Measurements from ENCODE around the gene DLX6. TPM values are rescaled to one million over a fixed set of nuclear protein-coding genes. Genes with fewer than 3 reads are reported as not detected.

DLX6 gene
- total and polyA plus RNA-seq, 7 donors: not detected

DNA sequence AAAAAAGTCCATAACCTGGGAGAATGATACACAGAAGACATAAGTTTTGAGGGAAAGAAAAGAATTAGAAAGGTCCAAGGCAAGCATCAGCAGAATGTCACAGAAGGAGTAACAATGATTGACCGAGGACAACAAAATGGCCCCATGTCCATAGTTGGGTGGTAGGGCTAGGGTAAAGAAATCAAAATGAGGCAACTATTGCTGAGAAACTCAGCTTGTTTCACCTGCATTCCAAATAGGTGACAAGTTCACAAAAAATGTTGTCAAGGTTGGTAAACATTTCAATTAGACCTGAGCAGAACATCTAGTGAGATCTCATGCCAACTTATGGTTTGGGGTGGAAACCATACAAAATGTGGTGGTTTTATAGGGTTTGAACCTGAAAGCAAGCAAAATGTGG, 22.8 kb upstream of the DLX6 start:
- intact Hi-C loops (cut with DNase I): no loop called here
- Histone ChIP-seq H3K27ac (no peak overlapping the region), H3K9me3 (no peaks in the 10 kb centered on the region), H3K36me3 (ENCODE audit: insufficient read depth in 1 of 2, low read depth in 1 of 2) (no peaks in the 10 kb centered on the region), H3K4me3 (no peak overlapping the region), H3K27me3 (ENCODE audit: insufficient read depth in 3 of 3, low read length in 2 of 3) (peaks cover 0 to 53% (median 15%) of the 10 kb centered on the region in 3 donors), H3K4me1 (no peaks in the 10 kb centered on the region)
- DNase-seq (no peak), ATAC-seq (no peak)
- 91 to 100% (median 93%) methylated on average over 1 of the region's 1 CpG for WGBS, 3 donors
- TF ChIP-seq, protein P1, sequence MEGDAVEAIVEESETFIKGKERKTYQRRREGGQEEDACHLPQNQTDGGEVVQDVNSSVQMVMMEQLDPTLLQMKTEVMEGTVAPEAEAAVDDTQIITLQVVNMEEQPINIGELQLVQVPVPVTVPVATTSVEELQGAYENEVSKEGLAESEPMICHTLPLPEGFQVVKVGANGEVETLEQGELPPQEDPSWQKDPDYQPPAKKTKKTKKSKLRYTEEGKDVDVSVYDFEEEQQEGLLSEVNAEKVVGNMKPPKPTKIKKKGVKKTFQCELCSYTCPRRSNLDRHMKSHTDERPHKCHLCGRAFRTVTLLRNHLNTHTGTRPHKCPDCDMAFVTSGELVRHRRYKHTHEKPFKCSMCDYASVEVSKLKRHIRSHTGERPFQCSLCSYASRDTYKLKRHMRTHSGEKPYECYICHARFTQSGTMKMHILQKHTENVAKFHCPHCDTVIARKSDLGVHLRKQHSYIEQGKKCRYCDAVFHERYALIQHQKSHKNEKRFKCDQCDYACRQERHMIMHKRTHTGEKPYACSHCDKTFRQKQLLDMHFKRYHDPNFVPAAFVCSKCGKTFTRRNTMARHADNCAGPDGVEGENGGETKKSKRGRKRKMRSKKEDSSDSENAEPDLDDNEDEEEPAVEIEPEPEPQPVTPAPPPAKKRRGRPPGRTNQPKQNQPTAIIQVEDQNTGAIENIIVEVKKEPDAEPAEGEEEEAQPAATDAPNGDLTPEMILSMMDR (IDR thresholded peaks at IDR 0.05): no peak

DNA sequence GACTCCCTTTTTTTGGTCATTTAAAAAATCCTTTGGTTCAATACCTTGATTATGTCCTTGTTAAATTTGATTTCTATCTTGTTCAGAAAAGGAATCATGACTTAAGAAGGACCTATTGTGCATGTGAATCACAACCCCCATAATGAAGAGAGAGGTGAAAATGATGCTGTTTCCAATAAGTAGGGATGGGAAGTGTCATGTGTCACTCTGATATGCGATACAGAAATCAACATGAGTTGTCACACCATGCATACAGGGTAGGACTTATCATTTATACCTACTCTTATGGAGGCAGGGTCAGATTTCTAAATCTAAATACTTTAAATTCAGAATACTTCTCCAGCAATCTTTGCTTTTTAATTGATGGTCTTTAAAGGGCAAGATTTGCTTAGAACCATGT, 19.4 kb upstream of the DLX6 start:
- TF ChIP-seq, protein P1 (IDR thresholded peaks at IDR 0.05): no peak
- Histone ChIP-seq H3K4me1 (no peaks in the 10 kb centered on the region), H3K36me3 (ENCODE audit: insufficient read depth in 1 of 2, low read depth in 1 of 2) (no peaks in the 10 kb centered on the region), H3K27me3 (ENCODE audit: insufficient read depth in 3 of 3, low read length in 2 of 3) (peaks cover 11 to 87% (median 26%) of the 10 kb centered on the region in 3 donors), H3K27ac (no peak overlapping the region), H3K9me3 (no peaks in the 10 kb centered on the region), H3K4me3 (no peak overlapping the region)
- intact Hi-C loops (cut with DNase I): no loop called here
- WGBS, 3 donors: 37 to 48% (median 39%) methylated on average over 1 of the region's 1 CpG
- ATAC-seq: no peak
- DNase-seq: no peak

DNA sequence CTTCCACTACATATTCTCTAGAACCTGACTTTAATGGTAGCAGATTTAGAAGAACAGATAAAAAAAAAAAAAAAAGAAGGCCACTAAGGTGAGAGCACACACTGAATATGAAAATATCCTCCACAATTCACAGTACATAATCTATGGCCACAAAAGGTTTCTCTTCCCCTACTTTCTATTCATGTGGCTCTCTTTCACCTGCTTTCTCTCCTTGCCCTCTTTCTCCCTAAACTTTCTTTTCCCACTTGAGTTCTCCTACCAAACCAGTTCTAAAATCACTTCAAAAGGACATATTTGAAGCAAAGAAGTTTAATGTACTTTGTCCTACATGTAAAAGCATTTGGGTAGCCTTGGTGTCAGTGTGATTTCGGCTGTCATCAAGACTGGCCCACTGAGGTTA, 18.5 kb upstream of the DLX6 start:
- Histone ChIP-seq H3K36me3 (ENCODE audit: insufficient read depth in 1 of 2, low read depth in 1 of 2) (no peaks in the 10 kb centered on the region), H3K4me1 (no peaks in the 10 kb centered on the region), H3K9me3 (no peaks in the 10 kb centered on the region), H3K27me3 (ENCODE audit: insufficient read depth in 3 of 3, low read length in 2 of 3) (peaks cover 13 to 88% (median 26%) of the 10 kb centered on the region in 3 donors), H3K4me3 (no peak overlapping the region), H3K27ac (no peak overlapping the region)
- intact Hi-C loops (cut with DNase I): no loop called here
- 61 to 74% (median 72%) methylated on average over 1 of the region's 1 CpG for WGBS, 3 donors
- TF ChIP-seq, protein P1 (IDR thresholded peaks at IDR 0.05): no peak
- DNase-seq: no peak
- no peak for ATAC-seq

DNA sequence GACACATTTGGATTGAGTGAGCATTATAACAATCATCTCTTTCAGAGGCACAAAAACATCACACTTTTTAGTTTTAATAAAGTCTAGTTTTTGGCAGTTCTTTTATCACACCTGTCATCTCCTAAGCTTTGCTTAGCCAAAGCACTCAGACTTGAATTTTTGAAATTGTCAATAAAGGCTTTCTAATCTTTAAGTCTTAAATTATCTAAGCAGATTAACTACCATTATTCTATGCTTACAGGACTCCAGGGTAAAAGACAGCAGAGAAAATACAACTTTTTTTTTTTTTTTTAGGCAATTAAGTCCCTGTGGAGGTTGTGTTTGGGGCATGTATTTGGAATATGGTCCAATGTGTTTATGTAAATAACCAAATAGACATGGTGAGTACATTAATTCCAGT, 17.6 kb upstream of the DLX6 start:
- H3K27ac ChIP-seq: no peak overlapping the region
- TF ChIP-seq, protein P1 (IDR thresholded peaks at IDR 0.05): no peak
- DNase-seq (no peak), ATAC-seq (no peak)
- no peaks in the 10 kb centered on the region for H3K36me3 ChIP-seq (ENCODE audit: insufficient read depth in 1 of 2, low read depth in 1 of 2)
- intact Hi-C loops (cut with DNase I): no loop called here
- H3K4me3 ChIP-seq: no peak overlapping the region
- peaks cover 20 to 89% (median 26%) of the 10 kb centered on the region in 3 donors for H3K27me3 ChIP-seq (ENCODE audit: insufficient read depth in 3 of 3, low read length in 2 of 3)
- H3K4me1 ChIP-seq: no peaks in the 10 kb centered on the region
- no peaks in the 10 kb centered on the region for H3K9me3 ChIP-seq

DNA sequence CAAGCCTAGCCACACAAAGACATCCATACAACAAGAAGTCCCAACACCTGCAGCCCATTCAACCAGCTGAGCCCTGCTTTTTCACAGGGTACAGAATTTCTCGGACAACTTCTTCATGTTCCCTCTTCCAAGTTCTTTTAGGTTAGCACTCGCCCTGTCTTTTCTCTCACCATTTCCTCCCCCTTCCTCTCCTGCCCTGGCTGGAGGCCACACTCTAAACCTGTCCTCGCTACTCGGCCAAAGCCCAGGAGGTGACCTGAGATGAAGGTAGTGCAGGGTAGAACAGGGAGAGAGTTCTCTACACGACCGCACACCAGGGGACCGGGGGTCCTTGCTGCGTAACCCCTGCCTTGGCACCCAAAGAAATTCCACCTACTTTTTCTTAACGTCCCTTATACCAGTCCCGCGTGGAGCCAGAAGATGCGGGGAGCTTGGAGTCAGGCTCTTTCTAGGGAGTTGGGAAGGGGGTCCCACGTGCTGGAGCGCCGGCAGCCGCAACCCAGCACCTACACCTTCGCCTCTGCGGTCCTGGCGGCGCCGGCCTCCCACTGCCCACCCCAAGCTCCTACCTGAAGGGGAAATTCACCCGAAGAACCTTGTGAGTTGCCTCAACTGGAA, 16.0 kb upstream of the DLX6 start:
- peaks cover 26 to 97% (median 31%) of the 10 kb centered on the region in 3 donors for H3K27me3 ChIP-seq (ENCODE audit: insufficient read depth in 3 of 3, low read length in 2 of 3)
- intact Hi-C loops (cut with DNase I): no loop called here
- H3K9me3 ChIP-seq: no peaks in the 10 kb centered on the region
- ATAC-seq: no peak
- no peaks in the 10 kb centered on the region for H3K4me1 ChIP-seq
- no peak overlapping the region for H3K4me3 ChIP-seq
- TF ChIP-seq, protein P1 (IDR thresholded peaks at IDR 0.05): no peak
- no peak overlapping the region for H3K27ac ChIP-seq
- H3K36me3 ChIP-seq (ENCODE audit: insufficient read depth in 1 of 2, low read depth in 1 of 2): no peaks in the 10 kb centered on the region
- DNase-seq: no peak
- 7 to 14% (median 9%) methylated on average over 22 of the region's 22 CpGs for WGBS, 3 donors

All from psoas muscle (tissue), 8 donors.